Endothelial cell of umbilical vein (primary cell): Measurements from ENCODE around the gene FBXO44. TPM values are rescaled to one million over a fixed set of nuclear protein-coding genes. Genes with fewer than 3 reads are reported as not detected.

ENCODE experiments used
- BruUV-seq: library from RNA; stranded (reverse); fragments of 400-500 nt; replicated peaks from 2 replicates; lab custom pipeline; 2021; lab: Mats Ljungman, UMichigan
- CTCF ChIA-PET: fragments of 300-600, 350-600 bp; sonication (Branson Sonifier 250); formaldehyde crosslinking; loops from one replicate; lab custom pipeline; 2021; ENCODE audit warnings: antibody characterized with exemption, inconsistent platforms; lab: Charles Lee
- POLR2A ChIA-PET: fragments of 300-600, 350-600 bp; sonication (Branson Sonifier 250); formaldehyde crosslinking; loops from one replicate; lab custom pipeline; 2021; ENCODE audit warnings: antibody characterized with exemption, inconsistent platforms; lab: Charles Lee
- DNase-seq: peaks from one replicate; pipeline ENCODE4 v3.0.0-alpha.2; 2011; ENCODE audit warnings: low read depth, low spot score
- FAIRE-seq: peaks from 2 replicates; lab custom pipeline; 2011; peaks lifted over from hg19 to GRCh38; lab: Jason Lieb, UNC
- H2AFZ ChIP-seq: 2 replicates; pipeline ENCODE4 v1.6.0; 2012; ENCODE audit warnings: low read depth, low read length, control low read depth, inconsistent platforms
- H3K27ac ChIP-seq: 2 replicates; pipeline ENCODE4 v1.5.1; 2011; ENCODE audit warnings: low read depth, mild to moderate bottlenecking, control low read depth, low read length, moderate library complexity; ENCODE audit not compliant: insufficient read depth
- H3K27me3 ChIP-seq, 2 experiments: 2 replicates each; pipeline versions ENCODE4 v1.6.0 to v1.6.1; 2011; ENCODE audit warnings: low read length in 2 of 2, mixed read lengths in 1 of 2; ENCODE audit not compliant: control insufficient read depth in 2 of 2, insufficient read depth in 2 of 2
- H3K36me3 ChIP-seq, 2 experiments: 2 replicates in 1 of 2; 3 replicates in 1 of 2; pipeline ENCODE4 v1.5.1; 2011; ENCODE audit warnings: low read length in 2 of 2, mild to moderate bottlenecking in 1 of 2, moderate library complexity in 1 of 2; ENCODE audit not compliant: control insufficient read depth in 2 of 2, insufficient read depth in 2 of 2; ENCODE audit errors: extremely low read depth in 1 of 2
- H3K4me1 ChIP-seq: 3 replicates; pipeline ENCODE4 v1.5.1; 2011; ENCODE audit warnings: mild to moderate bottlenecking, low read length; ENCODE audit not compliant: control insufficient read depth, insufficient read depth; ENCODE audit errors: extremely low read depth
- H3K4me2 ChIP-seq: 2 replicates; pipeline ENCODE4 v1.6.1; 2011; ENCODE audit warnings: low read length, control low read depth, mixed read lengths; ENCODE audit not compliant: insufficient read depth
- H3K4me3 ChIP-seq, 3 experiments: fragments of 200-600 bp in 1 of 3; sonication (generic), shearing (Covaris generic) in 1 of 3; replicated peaks in 1 of 3; 2 replicates each; pipeline ENCODE4 v1.5.1; 2011 to 2016; ENCODE audit warnings: control low read depth in 3 of 3, low read length in 3 of 3, mild to moderate bottlenecking in 2 of 3, inconsistent platforms in 1 of 3, low read depth in 1 of 3, moderate library complexity in 1 of 3; ENCODE audit not compliant: insufficient read depth in 1 of 3
- H3K79me2 ChIP-seq: 2 replicates; pipeline ENCODE4 v1.6.0; 2012; ENCODE audit warnings: low read length, inconsistent platforms; ENCODE audit not compliant: control insufficient read depth, insufficient read depth
- H3K9ac ChIP-seq: replicated peaks from 2 replicates; pipeline ENCODE3; 2011; ENCODE audit warnings: low read length, control low read depth; ENCODE audit not compliant: insufficient read depth; ENCODE audit errors: extremely low read depth
- H3K9me1 ChIP-seq: replicated peaks from 3 replicates; pipeline ENCODE4 v1.6.0; 2011; ENCODE audit warnings: mild to moderate bottlenecking, low read length; ENCODE audit not compliant: control insufficient read depth, insufficient read depth; ENCODE audit errors: extremely low read depth
- H3K9me3 ChIP-seq: replicated peaks from 2 replicates; pipeline ENCODE4 v1.5.1; 2012; ENCODE audit warnings: low read length, inconsistent platforms; ENCODE audit not compliant: control insufficient read depth, insufficient read depth
- H4K20me1 ChIP-seq: replicated peaks from 2 replicates; pipeline ENCODE3; 2011; ENCODE audit warnings: mild to moderate bottlenecking, low read length; ENCODE audit not compliant: control insufficient read depth, insufficient read depth; ENCODE audit errors: extremely low read depth
- FOS ChIP-seq: IDR thresholded peaks from 2 replicates; pipeline ENCODE4 v1.6.1; 2011; ENCODE audit warnings: mild to moderate bottlenecking, low read length, moderate library complexity, borderline replicate concordance; ENCODE audit not compliant: insufficient read depth
- GATA2 ChIP-seq: IDR thresholded peaks from 2 replicates; pipeline ENCODE4 v1.7.0; 2011; ENCODE audit warnings: low read depth, mild to moderate bottlenecking, moderate library complexity, mixed read lengths, low read length; ENCODE audit not compliant: insufficient read length, insufficient read depth
- JUN ChIP-seq: IDR thresholded peaks from 2 replicates; pipeline ENCODE4 v1.6.1; 2011; ENCODE audit warnings: borderline replicate concordance, low read depth; ENCODE audit not compliant: insufficient read length, insufficient read depth
- MYC ChIP-seq: IDR thresholded peaks from one replicate; pipeline ENCODE4 v1.6.1; 2011; ENCODE audit warnings: mild to moderate bottlenecking, low read depth, low read length
- POLR2A ChIP-seq: IDR thresholded peaks from 2 replicates; pipeline ENCODE4 v1.6.1; 2012; ENCODE audit warnings: low read depth, mild to moderate bottlenecking, control low read depth, low read length
- POLR2AphosphoS5 ChIP-seq: IDR thresholded peaks from 2 replicates; pipeline ENCODE4 v1.6.1; 2012; ENCODE audit warnings: low read depth, mild to moderate bottlenecking, control low read depth, low read length, moderate library complexity; ENCODE audit not compliant: insufficient read depth
- dilution Hi-C: fragments of 300-500 bp; cut with MboI; formaldehyde crosslinking; loops from one replicate; pipeline ENCODE4 v1.15.0; 2019; ENCODE audit warnings: low sequenced_read_pairs; ENCODE audit not compliant: extremely low pct_ligation_motif_present
- intact Hi-C: fragments of 100-400 bp; cut with micrococcal nuclease; formaldehyde crosslinking; loops from one replicate; pipeline ENCODE4 v1.10.0; 2022
- polyA plus RNA-seq, 4 experiments: library from polyadenylated mRNA; depleted of rRNA in 3 of 4; stranded (reverse) in 3 of 4; unstranded in 1 of 4; fragments of >200 nt; gene quantifications; 2 replicates each; pipeline versions ENCODE4 v1.2.1 to v1.2.3, GENCODE V29; 2011 to 2012; ENCODE audit warnings: missing spikeins in 1 of 4
- total RNA-seq: library from RNA; stranded (reverse); gene quantifications from 2 replicates; pipeline ENCODE4 v1.2.3, GENCODE V29; 2021
- TF ChIP-seq, protein P1 (sequence below), 2 donors: IDR thresholded peaks; 1 replicate in 1 of 2; 2 replicates in 1 of 2; pipeline ENCODE4 v1.5.1; 2011; ENCODE audit warnings: low read length in 2 of 2, mild to moderate bottlenecking in 2 of 2, moderate library complexity in 2 of 2, control low read depth in 1 of 2, inconsistent platforms in 1 of 2, low read depth in 1 of 2; ENCODE audit not compliant: insufficient read depth in 1 of 2; ENCODE audit errors: extremely low read depth in 1 of 2
- TF ChIP-seq, protein P2 (sequence below): IDR thresholded peaks from 2 replicates; pipeline ENCODE4 v1.6.1; 2011; ENCODE audit not compliant: insufficient read depth, insufficient read length

FBXO44 gene
- total and polyA plus RNA-seq, 2 donors (not counting 3 experiments of a cell fraction or from before 2014, with no cell fraction given): 16.8 to 22.5 TPM

DNA sequence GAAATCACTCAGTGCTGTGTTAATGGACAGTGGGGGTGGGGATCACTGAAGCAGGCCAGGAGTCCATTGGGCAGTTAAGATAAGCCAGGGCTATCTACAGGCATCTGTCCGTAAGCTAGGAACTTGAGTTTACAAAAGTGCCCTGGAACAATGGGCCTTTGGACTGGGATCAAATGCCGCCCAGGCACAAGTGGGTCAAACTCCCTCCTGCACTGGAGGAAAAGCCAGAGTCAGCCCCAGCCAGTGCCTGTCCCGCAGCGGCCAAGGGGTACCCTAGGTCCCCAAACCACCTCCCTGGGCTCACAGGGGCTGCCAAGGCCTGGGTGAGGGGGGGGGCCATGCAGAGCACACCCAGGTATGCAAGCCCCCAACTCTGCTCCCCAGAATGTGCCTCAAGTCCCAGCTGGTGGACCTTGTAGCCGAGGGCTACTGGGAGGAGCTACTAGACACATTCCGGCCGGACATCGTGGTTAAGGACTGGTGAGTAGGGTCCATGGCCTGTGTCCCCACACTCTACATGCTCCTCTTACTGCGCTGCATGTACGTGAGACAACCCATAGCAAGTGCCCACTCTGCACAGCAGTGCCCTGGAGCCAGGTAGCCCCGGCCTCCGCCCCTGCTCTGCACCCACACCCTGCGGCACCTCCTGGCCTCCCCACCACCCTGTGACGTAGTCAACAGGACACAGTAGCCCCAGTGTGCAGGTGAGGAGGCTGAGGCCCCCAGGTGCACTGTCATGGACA lies 17.0 kb downstream of the FBXO44 start:
- Histone ChIP-seq H3K4me1 (no peaks in the 10 kb centered on the region), H4K20me1 (no peaks in the 10 kb centered on the region), H3K9me3 (no peaks in the 10 kb centered on the region), H3K9me1 (no peaks in the 10 kb centered on the region), H3K4me3 (no peak overlapping the region), H3K79me2 (no peaks in the 10 kb centered on the region), H3K27ac (no peak overlapping the region), H3K4me2 (no peak overlapping the region), H3K9ac (no peak overlapping the region), H3K36me3 (peaks cover 0 to 14% of the 10 kb centered on the region in 2 experiments), H3K27me3 (no peaks in the 10 kb centered on the region), H2AFZ (no peak overlapping the region)
- POLR2A ChIA-PET: no interaction called here
- dilution Hi-C loops (no loop called here), intact Hi-C loops (no loop called here)
- FAIRE-seq (no peak), DNase-seq (peak; percentile 26)
- BruUV-seq: no TSS peak
- CTCF ChIA-PET: no interaction called here
- TF ChIP-seq FOS: no peak
- TF ChIP-seq, protein P1, sequence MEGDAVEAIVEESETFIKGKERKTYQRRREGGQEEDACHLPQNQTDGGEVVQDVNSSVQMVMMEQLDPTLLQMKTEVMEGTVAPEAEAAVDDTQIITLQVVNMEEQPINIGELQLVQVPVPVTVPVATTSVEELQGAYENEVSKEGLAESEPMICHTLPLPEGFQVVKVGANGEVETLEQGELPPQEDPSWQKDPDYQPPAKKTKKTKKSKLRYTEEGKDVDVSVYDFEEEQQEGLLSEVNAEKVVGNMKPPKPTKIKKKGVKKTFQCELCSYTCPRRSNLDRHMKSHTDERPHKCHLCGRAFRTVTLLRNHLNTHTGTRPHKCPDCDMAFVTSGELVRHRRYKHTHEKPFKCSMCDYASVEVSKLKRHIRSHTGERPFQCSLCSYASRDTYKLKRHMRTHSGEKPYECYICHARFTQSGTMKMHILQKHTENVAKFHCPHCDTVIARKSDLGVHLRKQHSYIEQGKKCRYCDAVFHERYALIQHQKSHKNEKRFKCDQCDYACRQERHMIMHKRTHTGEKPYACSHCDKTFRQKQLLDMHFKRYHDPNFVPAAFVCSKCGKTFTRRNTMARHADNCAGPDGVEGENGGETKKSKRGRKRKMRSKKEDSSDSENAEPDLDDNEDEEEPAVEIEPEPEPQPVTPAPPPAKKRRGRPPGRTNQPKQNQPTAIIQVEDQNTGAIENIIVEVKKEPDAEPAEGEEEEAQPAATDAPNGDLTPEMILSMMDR (IDR thresholded peaks at IDR 0.05; ENCODE audit: extremely low read depth in 1 of 2, insufficient read depth in 1 of 2, low read depth in 1 of 2, low read length in 2 of 2): no peak
- TF ChIP-seq, protein P2, sequence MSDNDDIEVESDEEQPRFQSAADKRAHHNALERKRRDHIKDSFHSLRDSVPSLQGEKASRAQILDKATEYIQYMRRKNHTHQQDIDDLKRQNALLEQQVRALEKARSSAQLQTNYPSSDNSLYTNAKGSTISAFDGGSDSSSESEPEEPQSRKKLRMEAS: no peak
- TF ChIP-seq GATA2: no peak
- no peak for TF ChIP-seq POLR2A
- TF ChIP-seq JUN: no peak
- TF ChIP-seq MYC: no peak
- TF ChIP-seq POLR2AphosphoS5: no peak
